ENCODE data around the gene STK32C. TPM values are rescaled to one million over a fixed set of nuclear protein-coding genes. Genes with fewer than 3 reads are reported as not detected.

STK32C gene
- total RNA-seq, 2 donors from 2014 or later: 2.6 to 3.7 TPM

- H3K9me3 ChIP-seq: no peaks in the 10 kb centered on the region
- no peaks in the 10 kb centered on the region for H3K27me3 ChIP-seq
- no peaks in the 10 kb centered on the region for H3K4me1 ChIP-seq
- no peak for DNase-seq (ENCODE audit: low spot score)
- H3K36me3 ChIP-seq: no peaks in the 10 kb centered on the region
- H3K4me3 ChIP-seq: no peak overlapping the region
- H3K27ac ChIP-seq: no peak overlapping the region
- no peak for TF ChIP-seq CTCF (IDR thresholded peaks at IDR 0.05)
Measured at GRCh38 chr10:132275426-132276178, 32.1 kb downstream of the STK32C start.

- TF ChIP-seq CTCF (IDR thresholded peaks at IDR 0.05): no peak
- H3K9me3 ChIP-seq: no peaks in the 10 kb centered on the region
- DNase-seq (ENCODE audit: low spot score): no peak
- H3K36me3 ChIP-seq: no peaks in the 10 kb centered on the region
- no peaks in the 10 kb centered on the region for H3K27me3 ChIP-seq
- H3K4me3 ChIP-seq: no peak overlapping the region
- H3K4me1 ChIP-seq: no peaks in the 10 kb centered on the region
- no peak overlapping the region for H3K27ac ChIP-seq
Measured at GRCh38 chr10:132274986-132275385, 32.8 kb downstream of the STK32C start.

GRCh38 chr10:132274581-132274980 lies 33.2 kb downstream of the STK32C start:
- H3K27ac ChIP-seq: no peak overlapping the region
- no peak for TF ChIP-seq CTCF (IDR thresholded peaks at IDR 0.05)
- no peak overlapping the region for H3K4me3 ChIP-seq
- no peaks in the 10 kb centered on the region for H3K4me1 ChIP-seq
- H3K27me3 ChIP-seq: no peaks in the 10 kb centered on the region
- DNase-seq (ENCODE audit: low spot score): no peak
- no peaks in the 10 kb centered on the region for H3K9me3 ChIP-seq
- H3K36me3 ChIP-seq: no peaks in the 10 kb centered on the region

- Histone ChIP-seq H3K36me3 (no peaks in the 10 kb centered on the region), H3K9me3 (no peaks in the 10 kb centered on the region), H3K27ac (no peak overlapping the region), H3K27me3 (no peaks in the 10 kb centered on the region), H3K4me3 (no peak overlapping the region), H3K4me1 (no peaks in the 10 kb centered on the region)
- no peak for DNase-seq (ENCODE audit: low spot score)
- TF ChIP-seq CTCF (IDR thresholded peaks at IDR 0.05): no peak
Measured at GRCh38 chr10:132273966-132274365, 33.8 kb downstream of the STK32C start.

GRCh38 chr10:132273304-132273944 lies 34.3 kb downstream of the STK32C start:
- no peaks in the 10 kb centered on the region for H3K4me1 ChIP-seq
- H3K27me3 ChIP-seq: no peaks in the 10 kb centered on the region
- H3K36me3 ChIP-seq: no peaks in the 10 kb centered on the region
- H3K27ac ChIP-seq: no peak overlapping the region
- H3K9me3 ChIP-seq: no peaks in the 10 kb centered on the region
- no peak overlapping the region for H3K4me3 ChIP-seq
- no peak for DNase-seq (ENCODE audit: low spot score)
- no peak for TF ChIP-seq CTCF (IDR thresholded peaks at IDR 0.05)
